ENCODE measurements around the gene MEI1.

The MEI1 gene

DNA sequence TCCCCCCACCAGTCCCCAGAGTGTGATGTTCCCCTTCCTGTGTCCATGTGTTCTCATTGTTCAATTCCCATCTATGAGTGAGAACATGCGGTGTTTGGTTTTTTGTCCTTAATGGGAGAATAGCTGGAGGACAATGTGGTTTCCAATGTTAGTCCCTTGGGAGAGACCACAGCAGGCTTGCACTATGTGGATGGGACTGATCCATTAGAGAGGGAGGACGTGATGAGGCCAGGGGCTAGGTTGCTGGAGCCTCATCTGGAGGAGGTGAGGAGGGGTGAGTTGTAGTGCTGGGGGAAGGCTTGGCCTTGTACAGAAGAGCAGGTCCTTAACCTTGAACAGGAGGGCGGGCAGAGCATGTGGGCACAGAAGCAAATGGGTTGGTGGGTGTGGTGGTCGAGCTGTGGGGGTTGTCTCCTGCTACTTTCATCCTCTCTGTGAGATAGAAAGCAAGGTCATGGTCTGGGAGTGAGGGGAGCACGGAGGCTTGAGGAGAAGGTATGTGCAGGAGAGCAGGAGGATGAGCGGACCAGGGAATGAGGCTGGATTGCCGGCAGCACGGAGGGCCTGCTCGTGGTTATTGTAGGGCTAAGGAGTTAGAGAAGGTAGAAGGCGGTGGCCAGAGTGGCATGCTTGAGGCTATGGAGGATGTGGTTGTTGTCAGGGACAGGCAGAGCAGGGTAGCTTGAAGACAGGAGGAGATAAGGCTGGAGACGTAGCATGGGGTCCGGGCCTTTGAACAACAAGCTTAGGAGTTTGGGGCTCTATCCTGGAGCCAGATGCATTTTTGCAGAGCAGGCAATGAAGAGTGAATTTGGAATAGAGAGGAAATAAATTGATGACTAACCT, 122.4 kb downstream of the MEI1 start:
- TF ChIP-seq, protein P1, sequence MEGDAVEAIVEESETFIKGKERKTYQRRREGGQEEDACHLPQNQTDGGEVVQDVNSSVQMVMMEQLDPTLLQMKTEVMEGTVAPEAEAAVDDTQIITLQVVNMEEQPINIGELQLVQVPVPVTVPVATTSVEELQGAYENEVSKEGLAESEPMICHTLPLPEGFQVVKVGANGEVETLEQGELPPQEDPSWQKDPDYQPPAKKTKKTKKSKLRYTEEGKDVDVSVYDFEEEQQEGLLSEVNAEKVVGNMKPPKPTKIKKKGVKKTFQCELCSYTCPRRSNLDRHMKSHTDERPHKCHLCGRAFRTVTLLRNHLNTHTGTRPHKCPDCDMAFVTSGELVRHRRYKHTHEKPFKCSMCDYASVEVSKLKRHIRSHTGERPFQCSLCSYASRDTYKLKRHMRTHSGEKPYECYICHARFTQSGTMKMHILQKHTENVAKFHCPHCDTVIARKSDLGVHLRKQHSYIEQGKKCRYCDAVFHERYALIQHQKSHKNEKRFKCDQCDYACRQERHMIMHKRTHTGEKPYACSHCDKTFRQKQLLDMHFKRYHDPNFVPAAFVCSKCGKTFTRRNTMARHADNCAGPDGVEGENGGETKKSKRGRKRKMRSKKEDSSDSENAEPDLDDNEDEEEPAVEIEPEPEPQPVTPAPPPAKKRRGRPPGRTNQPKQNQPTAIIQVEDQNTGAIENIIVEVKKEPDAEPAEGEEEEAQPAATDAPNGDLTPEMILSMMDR (IDR thresholded peaks at IDR 0.05; ENCODE audit: low read depth, low read length): no peak
- no peak overlapping the region for H3K4me3 ChIP-seq (ENCODE audit: low read depth, low read length)

DNA sequence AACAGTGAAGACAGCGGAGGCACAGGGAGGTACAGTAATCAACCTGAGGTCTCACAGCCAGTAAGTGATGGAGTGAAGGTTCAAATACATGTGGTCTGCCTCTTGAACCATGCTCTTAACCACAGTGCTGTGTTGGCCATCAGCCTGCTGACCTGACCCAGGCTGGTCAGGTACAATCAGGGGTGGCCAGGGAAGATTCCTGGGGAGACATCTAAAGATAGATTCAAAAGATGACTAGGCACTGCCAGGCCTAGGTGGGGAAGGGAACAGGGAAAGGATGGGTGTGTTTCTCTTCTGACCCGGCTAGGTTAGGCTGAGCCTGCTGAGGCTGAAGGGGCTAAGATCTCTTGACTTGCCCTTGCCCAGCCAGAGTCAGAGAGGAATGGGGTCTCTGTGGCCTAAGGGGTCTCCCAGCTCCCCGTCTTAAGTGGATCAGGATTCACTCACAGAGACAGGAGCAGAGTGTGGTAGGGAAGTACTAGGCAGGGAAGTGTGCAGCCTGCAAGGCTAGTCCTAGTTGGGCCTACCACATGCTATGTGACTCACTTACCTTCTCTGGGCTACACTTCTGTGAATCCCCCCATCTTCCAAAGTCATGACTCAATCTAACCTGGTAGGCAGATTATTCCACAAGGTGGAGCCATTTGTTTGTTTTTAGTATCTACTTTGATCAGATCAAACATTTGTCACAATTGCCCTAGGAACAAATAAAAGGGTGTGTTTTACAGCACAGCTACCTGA, 123.2 kb downstream of the MEI1 start:
- TF ChIP-seq, protein P1 (IDR thresholded peaks at IDR 0.05; ENCODE audit: low read depth, low read length): no peak
- no peak overlapping the region for H3K4me3 ChIP-seq (ENCODE audit: low read depth, low read length)

DNA sequence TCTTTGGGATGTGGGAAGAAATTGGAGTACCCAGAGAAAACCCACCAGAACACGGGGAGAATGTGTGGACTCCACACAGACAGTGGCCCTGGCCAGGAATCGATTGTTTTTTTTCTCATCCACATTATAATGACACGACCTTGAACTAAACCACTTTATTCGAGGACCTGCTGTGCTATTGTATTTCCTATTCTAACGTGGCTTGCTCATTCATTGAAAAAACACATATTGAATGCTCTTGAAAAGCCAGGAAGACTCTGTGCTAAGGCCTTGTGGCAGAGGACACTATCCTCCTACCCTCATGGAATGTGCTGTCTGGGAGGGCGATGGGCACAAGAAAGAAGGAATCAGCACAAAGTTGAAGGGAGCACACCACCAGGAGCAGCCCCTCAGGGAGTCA, 124.5 kb downstream of the MEI1 start:
- TF ChIP-seq, protein P1 (IDR thresholded peaks at IDR 0.05; ENCODE audit: low read depth, low read length): no peak
- H3K4me3 ChIP-seq (ENCODE audit: low read depth, low read length): no peak overlapping the region

GRCh38 chr22:41825376-41825775, 126.1 kb downstream of the MEI1 start:
- TF ChIP-seq, protein P1 (IDR thresholded peaks at IDR 0.05; ENCODE audit: low read depth, low read length): no peak
- H3K4me3 ChIP-seq (ENCODE audit: low read depth, low read length): no peak overlapping the region

GRCh38 chr22:41826021-41826420, 126.7 kb downstream of the MEI1 start:
- TF ChIP-seq, protein P1 (IDR thresholded peaks at IDR 0.05; ENCODE audit: low read depth, low read length): no peak
- H3K4me3 ChIP-seq (ENCODE audit: low read depth, low read length): no peak overlapping the region

- H3K4me3 ChIP-seq (ENCODE audit: low read depth, low read length): no peak overlapping the region
- TF ChIP-seq, protein P1 (IDR thresholded peaks at IDR 0.05; ENCODE audit: low read depth, low read length): no peak
Observed at GRCh38 chr22:41826430-41827383, 127.4 kb downstream of the MEI1 start.
